GM18868 (cell line): ENCODE results near the gene FBXL2.
"Not testable (repeated sequence)": the region's sequence is repeated elsewhere in the genome, so short reads cannot be mapped to it uniquely, and the experiment has no call there.

Experiments
- ATAC-seq: cut with Tn5 transposase; IDR thresholded peaks from one replicate; pipeline ENCODE4 v1.9.1; 2021; ENCODE audit warnings: mild to moderate bottlenecking, moderate library complexity; ENCODE audit not compliant: unreplicated experiment

Gene FBXL2

GRCh38 chr3:33315826-33316225, 38.6 kb downstream of the FBXL2 start:
- ATAC-seq, result no peak

- no peak for ATAC-seq
These were observed 40.9 kb downstream of the FBXL2 start for GRCh38 chr3:33317963-33318709.

DNA sequence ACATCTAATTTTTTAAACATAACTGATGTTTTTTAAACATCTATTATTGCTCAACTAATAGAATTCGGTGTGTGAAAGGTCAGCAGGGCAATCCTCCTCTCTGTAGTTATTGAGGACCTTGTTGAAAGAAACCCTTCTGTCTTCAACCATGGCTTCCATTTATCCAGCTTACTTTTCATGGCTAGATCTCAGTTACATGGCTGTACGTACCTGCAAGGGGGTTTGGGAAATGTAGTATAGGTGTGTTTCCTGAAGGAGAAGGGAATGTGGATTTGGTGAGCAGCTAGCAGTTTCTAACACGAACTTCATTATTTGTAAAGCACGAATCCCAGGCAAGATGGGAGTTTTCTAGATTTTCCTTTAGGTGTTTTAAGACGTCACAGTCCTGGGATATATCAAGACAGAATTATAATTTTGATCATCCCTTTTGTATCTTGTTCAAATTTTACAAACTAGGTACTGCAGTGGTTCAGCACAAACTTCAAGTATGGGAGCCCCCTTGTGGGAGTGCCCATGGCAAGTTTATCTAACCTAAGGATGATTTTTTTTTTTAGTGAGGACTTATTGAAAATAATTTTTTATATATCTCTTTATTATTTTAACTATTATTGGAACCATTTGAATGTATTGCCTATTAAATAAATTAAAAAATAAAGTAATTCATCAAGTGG, 41.6 kb downstream of the FBXL2 start:
- ATAC-seq, result no peak

DNA sequence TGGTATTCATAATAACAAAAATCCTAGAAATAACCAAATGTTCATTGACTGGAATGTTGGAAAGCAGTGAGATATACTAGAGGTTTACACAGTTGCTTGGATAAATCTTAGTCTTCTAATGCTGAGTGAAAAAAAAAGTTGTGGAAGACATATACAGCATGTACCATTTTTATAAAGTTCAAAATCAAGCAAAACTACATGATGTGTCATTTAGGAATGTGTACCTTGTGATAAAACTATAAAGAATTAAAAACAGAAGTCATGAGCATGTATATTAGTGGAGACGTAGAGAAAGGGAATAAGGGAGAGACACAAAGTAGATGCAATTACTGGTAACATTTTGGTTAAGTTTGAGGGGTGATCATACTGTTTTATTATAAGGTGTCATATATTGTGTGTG, 45.2 kb downstream of the FBXL2 start:
- ATAC-seq, result no peak

GRCh38 chr3:33331414-33331813, 54.2 kb downstream of the FBXL2 start:
- ATAC-seq, result no peak

GRCh38 chr3:33334364-33334763, 57.1 kb downstream of the FBXL2 start:
- ATAC-seq, result no peak

DNA sequence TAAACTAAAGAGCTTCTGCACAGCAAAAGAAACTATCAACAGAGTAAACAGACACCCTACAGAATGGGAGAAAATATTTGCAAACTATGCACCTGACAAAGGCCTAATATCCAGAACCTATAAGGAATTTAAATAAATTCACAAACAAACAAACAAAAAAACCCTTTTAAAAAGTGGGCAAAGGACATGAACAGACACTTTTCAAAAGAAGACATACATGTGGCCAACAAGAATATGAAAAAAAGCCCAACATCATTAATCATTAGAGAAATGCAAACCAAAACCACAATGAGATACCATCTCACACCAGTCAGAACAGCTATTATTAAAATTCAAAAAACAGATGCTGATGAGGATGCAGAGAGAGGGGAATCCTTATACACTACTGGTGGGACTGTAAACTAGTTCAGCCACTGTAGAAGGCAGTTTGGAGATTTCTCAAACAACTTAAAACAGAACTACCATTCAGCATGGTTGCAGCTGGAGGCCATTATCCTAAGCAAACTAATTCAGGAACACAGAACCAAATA, 61.8 kb downstream of the FBXL2 start:
- ATAC-seq, result not testable (repeated sequence)

GRCh38 chr3:33339758-33340157, 62.5 kb downstream of the FBXL2 start:
- no peak for ATAC-seq

DNA sequence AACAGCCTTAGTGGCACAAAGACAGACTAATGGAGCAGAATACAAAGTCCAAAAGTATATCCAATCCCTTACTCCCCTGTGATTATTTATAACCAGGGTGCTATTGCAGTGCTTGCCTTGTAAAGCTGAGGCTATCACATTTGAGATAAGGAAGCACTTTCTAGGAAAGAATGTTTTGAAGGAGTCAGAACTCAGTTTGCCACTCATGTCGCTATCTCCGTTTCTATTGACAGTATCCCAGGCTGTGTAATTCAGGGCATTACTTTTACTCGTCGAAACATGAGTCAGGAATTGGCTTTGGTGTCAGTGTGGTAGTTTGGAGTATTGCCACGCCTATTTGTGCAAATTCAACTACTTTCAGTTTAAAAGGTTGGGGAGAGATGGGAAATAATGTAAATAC, 78.4 kb downstream of the FBXL2 start:
- ATAC-seq, result no peak

GRCh38 chr3:33358172-33358781, 81.0 kb downstream of the FBXL2 start:
- ATAC-seq, result no peak

DNA sequence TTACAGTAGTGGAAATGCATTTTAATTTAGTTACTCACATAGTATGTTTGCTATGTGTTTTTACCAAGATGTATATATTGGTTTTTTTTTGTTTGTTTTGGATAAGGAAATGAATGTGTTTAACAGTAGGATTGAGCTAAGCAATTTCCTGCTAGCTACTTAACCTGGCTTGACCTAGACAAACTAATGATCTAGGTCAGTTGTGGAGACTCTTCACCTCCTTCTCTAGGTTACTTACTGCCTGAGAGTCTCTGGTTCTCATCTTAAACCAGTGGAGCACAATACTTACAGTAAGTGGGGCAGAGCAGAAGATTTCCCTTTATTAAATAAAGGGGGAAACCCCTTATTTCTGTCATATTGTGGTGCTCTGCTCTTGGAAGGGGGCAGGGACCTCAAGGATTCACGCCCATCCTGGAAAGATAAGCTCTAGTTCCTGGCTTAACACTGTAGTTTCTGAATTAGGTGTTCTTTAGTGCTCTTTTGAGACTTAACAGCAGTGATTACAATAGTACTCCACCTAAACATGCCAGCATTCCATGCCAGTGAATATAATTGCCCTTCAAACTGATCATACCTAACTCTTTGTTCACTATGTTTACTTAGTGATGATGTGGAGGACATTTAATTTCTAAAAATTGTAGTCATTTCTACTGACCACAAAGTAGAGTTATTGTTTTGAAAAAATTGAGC, 83.0 kb downstream of the FBXL2 start:
- no peak for ATAC-seq

GRCh38 chr3:33363113-33363800, 86.0 kb downstream of the FBXL2 start:
- no peak for ATAC-seq

DNA sequence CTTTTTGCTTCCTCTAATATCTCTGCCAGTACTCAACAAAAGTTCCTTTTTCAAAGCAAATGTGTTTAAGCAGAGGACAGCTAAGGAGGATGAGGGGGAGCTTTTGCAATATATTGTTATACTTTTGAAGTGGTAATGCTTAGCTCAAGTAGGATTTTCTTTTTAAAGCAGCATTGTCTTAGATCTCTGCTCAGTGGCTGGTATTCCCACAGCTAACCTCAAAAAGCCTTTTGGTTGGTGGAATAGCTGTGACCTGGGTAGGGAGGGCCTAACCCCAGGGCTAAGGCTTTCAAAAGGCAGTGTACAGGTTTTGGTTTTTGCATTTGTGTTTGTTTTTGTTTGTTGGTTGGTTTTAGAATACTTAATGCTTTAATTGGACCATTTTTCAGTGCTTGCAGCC, 86.8 kb downstream of the FBXL2 start:
- no peak for ATAC-seq

GRCh38 chr3:33364531-33365128, 87.4 kb downstream of the FBXL2 start:
- ATAC-seq, result no peak

GRCh38 chr3:33372218-33373081, 95.2 kb downstream of the FBXL2 start:
- peak; percentile 68 for ATAC-seq

DNA sequence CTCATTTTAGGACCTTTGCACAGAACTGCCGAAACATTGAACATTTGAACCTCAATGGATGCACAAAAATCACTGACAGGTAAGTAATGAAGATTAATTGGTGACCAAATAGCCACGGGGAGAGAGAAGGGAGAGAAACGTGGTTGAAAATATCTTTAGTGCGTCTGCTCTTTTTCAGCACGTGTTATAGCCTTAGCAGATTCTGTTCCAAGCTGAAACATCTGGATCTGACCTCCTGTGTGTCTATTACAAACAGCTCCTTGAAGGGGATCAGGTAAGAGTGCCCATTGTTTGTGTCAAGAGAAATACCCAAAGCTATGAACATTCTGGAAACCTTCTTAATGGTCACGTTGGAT, 95.8 kb downstream of the FBXL2 start:
- ATAC-seq, result no peak

- ATAC-seq, result no peak
These were observed 100.2 kb downstream of the FBXL2 start for GRCh38 chr3:33377489-33377888.

DNA sequence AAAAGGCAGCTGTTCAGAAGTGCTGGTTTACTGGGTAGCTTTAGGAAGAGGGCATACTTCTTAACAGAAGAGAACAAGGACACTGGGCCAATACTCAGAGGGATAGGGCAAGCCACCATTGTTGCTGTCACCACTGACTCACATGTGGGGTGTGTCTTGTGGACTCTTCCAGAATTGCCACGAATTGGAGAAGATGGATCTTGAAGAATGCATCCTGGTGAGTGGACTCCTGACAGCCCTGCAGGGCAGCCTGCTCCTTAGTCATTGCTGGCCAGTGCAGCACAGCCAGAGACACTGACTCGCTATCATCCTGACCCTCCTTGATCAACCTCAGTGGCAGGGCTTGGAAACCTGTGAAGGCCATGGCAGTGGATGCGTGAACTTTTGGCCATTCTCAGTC, 100.7 kb downstream of the FBXL2 start:
- ATAC-seq, result no peak

GRCh38 chr3:33380653-33381052, 103.4 kb downstream of the FBXL2 start:
- no peak for ATAC-seq

DNA sequence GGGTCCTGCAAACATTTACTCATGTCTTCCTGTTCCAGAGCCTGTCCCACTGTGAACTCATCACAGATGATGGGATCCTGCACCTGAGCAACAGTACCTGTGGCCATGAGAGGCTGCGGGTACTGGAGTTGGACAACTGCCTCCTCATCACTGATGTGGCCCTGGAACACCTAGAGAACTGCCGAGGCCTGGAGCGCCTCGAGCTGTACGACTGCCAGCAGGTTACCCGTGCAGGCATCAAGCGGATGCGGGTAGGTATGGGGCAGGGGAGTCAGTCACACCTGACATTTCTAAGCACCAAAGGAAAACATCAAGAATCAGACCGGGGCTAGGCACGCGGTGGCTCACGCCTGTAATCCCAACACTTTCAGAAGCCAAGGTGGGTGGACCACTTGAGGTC, 106.7 kb downstream of the FBXL2 start:
- ATAC-seq, result no peak
